Measurements from ENCODE around the gene EIF4A3.

Gene EIF4A3

GRCh38 chr17:80119839-80120238 is 27.1 kb downstream of the EIF4A3 start:
- TF ChIP-seq, protein P1, sequence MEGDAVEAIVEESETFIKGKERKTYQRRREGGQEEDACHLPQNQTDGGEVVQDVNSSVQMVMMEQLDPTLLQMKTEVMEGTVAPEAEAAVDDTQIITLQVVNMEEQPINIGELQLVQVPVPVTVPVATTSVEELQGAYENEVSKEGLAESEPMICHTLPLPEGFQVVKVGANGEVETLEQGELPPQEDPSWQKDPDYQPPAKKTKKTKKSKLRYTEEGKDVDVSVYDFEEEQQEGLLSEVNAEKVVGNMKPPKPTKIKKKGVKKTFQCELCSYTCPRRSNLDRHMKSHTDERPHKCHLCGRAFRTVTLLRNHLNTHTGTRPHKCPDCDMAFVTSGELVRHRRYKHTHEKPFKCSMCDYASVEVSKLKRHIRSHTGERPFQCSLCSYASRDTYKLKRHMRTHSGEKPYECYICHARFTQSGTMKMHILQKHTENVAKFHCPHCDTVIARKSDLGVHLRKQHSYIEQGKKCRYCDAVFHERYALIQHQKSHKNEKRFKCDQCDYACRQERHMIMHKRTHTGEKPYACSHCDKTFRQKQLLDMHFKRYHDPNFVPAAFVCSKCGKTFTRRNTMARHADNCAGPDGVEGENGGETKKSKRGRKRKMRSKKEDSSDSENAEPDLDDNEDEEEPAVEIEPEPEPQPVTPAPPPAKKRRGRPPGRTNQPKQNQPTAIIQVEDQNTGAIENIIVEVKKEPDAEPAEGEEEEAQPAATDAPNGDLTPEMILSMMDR (IDR thresholded peaks at IDR 0.05; ENCODE audit: insufficient read depth, low read length, missing control alignments) = no peak
- no peak overlapping the region for H3K4me3 ChIP-seq (ENCODE audit: low read depth, low read length)
- ChIA-PET CTCF (interaction anchor here (0.9 to 8.3 kb wide), 2 partner anchors 19 to 72 kb away, joined by 3 to 62 read pairs; partner anchors contain the start of gene GAA), POLR2A (no interaction called here)
- DNase-seq (ENCODE audit: low read depth, low spot score) = no peak

GRCh38 chr17:80119271-80119791 is 27.6 kb downstream of the EIF4A3 start:
- ChIA-PET POLR2A (no interaction called here), CTCF (interaction anchor here (0.9 to 8.3 kb wide), 2 partner anchors 18 to 73 kb away, joined by 3 to 62 read pairs; partner anchors contain the start of gene GAA)
- no peak overlapping the region for H3K4me3 ChIP-seq (ENCODE audit: low read depth, low read length)
- TF ChIP-seq, protein P1 (IDR thresholded peaks at IDR 0.05; ENCODE audit: insufficient read depth, low read length, missing control alignments) = no peak
- no peak for DNase-seq (ENCODE audit: low read depth, low spot score)

DNA sequence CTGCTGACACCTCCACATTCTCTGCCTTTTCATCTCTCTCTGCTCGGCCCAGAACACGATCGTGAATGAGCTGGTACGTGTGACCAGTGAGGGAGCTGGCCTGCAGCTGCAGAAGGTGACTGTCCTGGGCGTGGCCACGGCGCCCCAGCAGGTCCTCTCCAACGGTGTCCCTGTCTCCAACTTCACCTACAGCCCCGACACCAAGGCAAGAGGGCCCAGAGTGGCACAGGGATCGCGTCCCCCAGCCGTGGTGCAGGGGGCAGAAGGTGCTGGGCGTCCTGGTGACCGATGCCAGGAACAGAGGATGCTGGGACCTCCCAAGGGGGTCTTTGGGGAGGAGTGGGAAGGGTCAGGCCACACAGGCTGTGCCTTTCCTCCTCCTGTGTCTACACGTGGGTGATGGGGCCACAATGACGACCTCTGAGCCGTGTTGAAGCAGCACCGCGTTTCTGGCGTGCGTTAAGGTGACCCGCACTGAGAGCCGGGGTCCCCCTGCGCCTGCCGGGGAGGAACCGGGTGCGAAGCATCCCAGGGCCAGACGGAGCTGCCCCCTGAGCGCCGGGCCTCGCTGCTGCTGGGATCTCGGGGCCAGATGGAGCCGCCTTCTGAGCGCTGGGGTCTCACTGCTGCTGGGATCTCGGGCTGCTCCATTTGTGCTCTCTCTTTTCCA is 28.2 kb downstream of the EIF4A3 start:
- CTCF ChIA-PET = interaction anchor here (0.9 to 8.3 kb wide), 2 partner anchors 18 to 73 kb away, joined by 3 to 62 read pairs; partner anchors contain the start of gene GAA
- H3K4me3 ChIP-seq (ENCODE audit: low read depth, low read length) = no peak overlapping the region
- DNase-seq (ENCODE audit: low read depth, low spot score) = no peak
- TF ChIP-seq, protein P1 (IDR thresholded peaks at IDR 0.05; ENCODE audit: insufficient read depth, low read length, missing control alignments) = no peak
- POLR2A ChIA-PET = no interaction called here

- H3K4me3 ChIP-seq (ENCODE audit: low read depth, low read length) = no peak overlapping the region
- POLR2A ChIA-PET = no interaction called here
- CTCF ChIA-PET = interaction anchor here (1.9 to 8.3 kb wide), 2 partner anchors 17 to 112 kb away, joined by 6 to 62 read pairs; partner anchors contain the start of gene GAA
- DNase-seq (ENCODE audit: low read depth, low spot score) = no peak
- TF ChIP-seq, protein P1 (IDR thresholded peaks at IDR 0.05; ENCODE audit: insufficient read depth, low read length, missing control alignments) = no peak
Observed at GRCh38 chr17:80117491-80118401, 29.2 kb downstream of the EIF4A3 start.

GRCh38 chr17:80116921-80117380 is 30.0 kb downstream of the EIF4A3 start:
- ChIA-PET CTCF (interaction anchor here (1.9 to 8.3 kb wide), 2 partner anchors 16 to 112 kb away, joined by 6 to 62 read pairs; partner anchors contain the start of gene GAA), POLR2A (interaction anchor here (0.9 kb wide), 1 partner anchor 29 kb away, joined by 3 read pairs; no protein-coding TSS in a partner anchor)
- H3K4me3 ChIP-seq (ENCODE audit: low read depth, low read length) = no peak overlapping the region
- DNase-seq (ENCODE audit: low read depth, low spot score) = no peak
- TF ChIP-seq, protein P1 (IDR thresholded peaks at IDR 0.05; ENCODE audit: insufficient read depth, low read length, missing control alignments) = no peak

Data from AG04449 (cell line).